PC-9 (cell line): ENCODE measurements around the gene PRR5. TPM values are rescaled to one million over a fixed set of nuclear protein-coding genes. Genes with fewer than 3 reads are reported as not detected.
"Not testable (repeated sequence)": the region's sequence is repeated elsewhere in the genome, so short reads cannot be mapped to it uniquely, and the experiment has no call there.

Experiments
- BruUV-seq: library from RNA; stranded (reverse); fragments of 400-500 nt; replicated peaks from 2 replicates; lab custom pipeline; 2021; lab: Mats Ljungman, UMichigan
- CTCF ChIA-PET: fragments of 300-600 bp; sonication (Branson Sonifier 250); formaldehyde crosslinking; loops from one replicate; lab custom pipeline; 2022; ENCODE audit warnings: antibody characterized with exemption; lab: Charles Lee
- POLR2A ChIA-PET: fragments of 300-600 bp; sonication (Branson Sonifier 250); formaldehyde crosslinking; loops from one replicate; lab custom pipeline; 2022; ENCODE audit warnings: antibody characterized with exemption; ENCODE audit not compliant: unreplicated experiment; lab: Charles Lee
- DNase-seq, 2 experiments: peaks; one replicate each; pipeline versions ENCODE4 v3.0.0 to v3.0.0-alpha.2; 2015 to 2022; ENCODE audit warnings: mixed read lengths in 1 of 2
- H2AFZ ChIP-seq: fragments of 200-600 bp; sonication (generic); 2 replicates; pipeline ENCODE4 v1.8.1; 2017; ENCODE audit warnings: antibody characterized with exemption
- H3F3A ChIP-seq: fragments of 200-600 bp; sonication (generic); 2 replicates; pipeline ENCODE4 v1.8.1; 2017; ENCODE audit warnings: antibody characterized with exemption, mild to moderate bottlenecking, low read depth; ENCODE audit not compliant: insufficient read depth
- H3K27ac ChIP-seq: fragments of 200-600 bp; sonication (generic); 2 replicates; pipeline ENCODE4 v1.6.1; 2016; ENCODE audit warnings: mixed run types
- H3K27me3 ChIP-seq: fragments of 200-600 bp; sonication (generic); 2 replicates; pipeline ENCODE4 v1.6.1; 2016; ENCODE audit warnings: low read depth, mixed run types; ENCODE audit not compliant: insufficient read depth
- H3K36me3 ChIP-seq: fragments of 200-600 bp; sonication (generic); 2 replicates; pipeline ENCODE4 v1.6.1; 2016; ENCODE audit warnings: low read depth, mixed run types
- H3K4me1 ChIP-seq: fragments of 200-600 bp; sonication (generic); replicated peaks from 2 replicates; pipeline ENCODE4 v1.6.1; 2016; ENCODE audit warnings: mixed run types; ENCODE audit not compliant: insufficient read depth
- H3K4me2 ChIP-seq: fragments of 200-600 bp; sonication (generic); 2 replicates; pipeline ENCODE4 v1.6.1; 2017; ENCODE audit warnings: mixed run types
- H3K4me3 ChIP-seq: fragments of 200-600 bp; sonication (generic); 2 replicates; pipeline ENCODE4 v1.6.1; 2016; ENCODE audit warnings: mixed run types
- H3K79me2 ChIP-seq: fragments of 200-600 bp; sonication (generic); 2 replicates; pipeline ENCODE4 v1.6.1; 2017; ENCODE audit warnings: low read depth, mixed run types
- H3K9me2 ChIP-seq: fragments of 200-600 bp; sonication (generic); 2 replicates; pipeline ENCODE4 v1.8.1; 2017; ENCODE audit warnings: mild to moderate bottlenecking; ENCODE audit not compliant: insufficient read depth
- H3K9me3 ChIP-seq: fragments of 200-600 bp; sonication (generic); 2 replicates; pipeline ENCODE4 v1.8.1; 2016; ENCODE audit warnings: low read depth; ENCODE audit not compliant: insufficient read depth
- H4K20me1 ChIP-seq: fragments of 200-600 bp; sonication (generic); 2 replicates; pipeline ENCODE4 v1.8.1; 2017; ENCODE audit not compliant: insufficient read depth
- EZH2 ChIP-seq: fragments of 200-600 bp; sonication (generic); IDR thresholded peaks from 2 replicates; pipeline ENCODE4 v1.8.0; 2017; ENCODE audit warnings: antibody characterized with exemption, low read depth
- intact Hi-C: fragments of 100-400 bp; cut with micrococcal nuclease; formaldehyde crosslinking; loops from one replicate; pipeline ENCODE4 v1.10.0; 2022; ENCODE audit not compliant: unreplicated experiment
- total RNA-seq: library from RNA; stranded (reverse); gene quantifications from 2 replicates; pipeline ENCODE4 v1.2.3, GENCODE V29; 2021
- TF ChIP-seq, protein P1 (sequence below): fragments of 200-600 bp; sonication (generic); conservative IDR thresholded peaks from 2 replicates; pipeline ENCODE4 v1.6.1; 2017; ENCODE audit warnings: mixed run types, antibody characterized with exemption, mild to moderate bottlenecking, moderate library complexity

PRR5 gene
- total RNA-seq, 1 experiment from 2014 or later = 22.1 TPM

GRCh38 chr22:44745853-44746789 lies 44.1 kb downstream of the PRR5 start:
- Histone ChIP-seq H3K9me3 (no peaks in the 10 kb centered on the region), H3K9me2 (no peaks in the 10 kb centered on the region), H3K4me3 (no peak overlapping the region), H3K27me3 (no peaks in the 10 kb centered on the region), H2AFZ (no peak overlapping the region), H3K27ac (no peak overlapping the region), H3K79me2 (no peaks in the 10 kb centered on the region), H3K4me2 (no peak overlapping the region), H3K4me1 (peaks cover 7% of the 10 kb centered on the region), H3F3A (peaks cover under 1% of the 10 kb centered on the region; the same call in 1 of the 2 replicates), H3K36me3 (no peaks in the 10 kb centered on the region), H4K20me1 (no peaks in the 10 kb centered on the region)
- no TSS peak for BruUV-seq
- DNase-seq = no peak
- CTCF ChIA-PET = no interaction called here
- intact Hi-C loops = no loop called here
- POLR2A ChIA-PET = interaction anchor here (0.5 to 0.6 kb wide), 2 partner anchors 1180 to 1815 kb away, joined by 3 to 4 read pairs; no protein-coding TSS in a partner anchor
- no peak for TF ChIP-seq EZH2
- TF ChIP-seq, protein P1, sequence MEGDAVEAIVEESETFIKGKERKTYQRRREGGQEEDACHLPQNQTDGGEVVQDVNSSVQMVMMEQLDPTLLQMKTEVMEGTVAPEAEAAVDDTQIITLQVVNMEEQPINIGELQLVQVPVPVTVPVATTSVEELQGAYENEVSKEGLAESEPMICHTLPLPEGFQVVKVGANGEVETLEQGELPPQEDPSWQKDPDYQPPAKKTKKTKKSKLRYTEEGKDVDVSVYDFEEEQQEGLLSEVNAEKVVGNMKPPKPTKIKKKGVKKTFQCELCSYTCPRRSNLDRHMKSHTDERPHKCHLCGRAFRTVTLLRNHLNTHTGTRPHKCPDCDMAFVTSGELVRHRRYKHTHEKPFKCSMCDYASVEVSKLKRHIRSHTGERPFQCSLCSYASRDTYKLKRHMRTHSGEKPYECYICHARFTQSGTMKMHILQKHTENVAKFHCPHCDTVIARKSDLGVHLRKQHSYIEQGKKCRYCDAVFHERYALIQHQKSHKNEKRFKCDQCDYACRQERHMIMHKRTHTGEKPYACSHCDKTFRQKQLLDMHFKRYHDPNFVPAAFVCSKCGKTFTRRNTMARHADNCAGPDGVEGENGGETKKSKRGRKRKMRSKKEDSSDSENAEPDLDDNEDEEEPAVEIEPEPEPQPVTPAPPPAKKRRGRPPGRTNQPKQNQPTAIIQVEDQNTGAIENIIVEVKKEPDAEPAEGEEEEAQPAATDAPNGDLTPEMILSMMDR = no peak

- H3K36me3 ChIP-seq, CTCF ChIA-PET, intact Hi-C loops, H3K9me3 ChIP-seq, H3K27ac ChIP-seq, H3K27me3 ChIP-seq, H3K4me3 ChIP-seq, H3K79me2 ChIP-seq, H2AFZ ChIP-seq, H3K9me2 ChIP-seq, H3F3A ChIP-seq, BruUV-seq, H3K4me1 ChIP-seq, H3K4me2 ChIP-seq, DNase-seq, POLR2A ChIA-PET, H4K20me1 ChIP-seq: not testable (repeated sequence)
Observed at GRCh38 chr22:44747784-44748127, 45.8 kb downstream of the PRR5 start.

- Histone ChIP-seq H2AFZ (no peak overlapping the region), H3K4me2 (no peak overlapping the region), H3K9me3 (no peaks in the 10 kb centered on the region), H3F3A (peaks cover 13% of the 10 kb centered on the region; the same call in 1 of the 2 replicates), H3K9me2 (no peaks in the 10 kb centered on the region), H3K79me2 (peaks cover 9% of the 10 kb centered on the region), H3K27me3 (no peaks in the 10 kb centered on the region), H4K20me1 (no peaks in the 10 kb centered on the region), H3K4me1 (peaks cover 7% of the 10 kb centered on the region), H3K36me3 (no peaks in the 10 kb centered on the region), H3K27ac (no peak overlapping the region), H3K4me3 (no peak overlapping the region)
- TF ChIP-seq EZH2 = no peak
- TF ChIP-seq, protein P1 = no peak
- no TSS peak for BruUV-seq
- POLR2A ChIA-PET = no interaction called here
- intact Hi-C loops = no loop called here
- no peak for DNase-seq
- CTCF ChIA-PET = no interaction called here
Observed at GRCh38 chr22:44748524-44748923, 46.5 kb downstream of the PRR5 start.
